ENCODE measurements around the gene AFAP1.
"Not testable (repeated sequence)": the region's sequence is repeated elsewhere in the genome, so short reads cannot be mapped to it uniquely, and the experiment has no call there.

Gene AFAP1

DNA sequence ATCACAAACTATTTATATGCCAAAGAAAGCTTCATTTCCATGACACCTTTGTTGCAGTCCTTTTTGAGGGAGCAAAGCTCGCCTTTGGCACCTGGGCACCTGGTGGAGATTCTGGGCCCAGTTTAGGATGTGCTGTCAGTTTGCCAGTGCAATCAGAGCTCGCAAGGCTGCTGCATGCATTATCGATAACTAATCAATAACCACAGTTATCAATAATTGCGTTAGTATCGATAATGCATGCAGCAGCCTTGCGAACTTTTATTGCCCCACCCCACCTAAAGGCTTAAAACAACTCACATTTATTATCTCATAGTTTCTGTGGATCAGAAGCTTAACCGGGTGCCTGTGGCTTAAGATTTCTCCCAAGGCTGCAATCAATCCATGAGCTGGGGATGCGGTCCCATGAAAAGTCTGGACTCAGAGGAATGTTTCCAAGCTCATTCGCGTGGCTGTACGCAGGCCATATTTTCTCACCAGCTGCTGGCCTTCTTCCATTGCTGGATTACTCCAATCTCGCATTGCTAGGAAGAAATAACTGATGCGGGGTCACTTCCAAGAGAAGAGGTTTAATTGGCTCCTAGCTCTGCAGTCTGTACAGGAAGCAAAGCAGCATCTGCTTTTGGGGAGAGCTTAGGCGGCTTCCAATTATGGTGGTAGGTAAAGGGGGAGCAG is 6.2 kb upstream of the AFAP1 start:
- no peak for DNase-seq (ENCODE audit: low read depth)
- H3K4me3 ChIP-seq (ENCODE audit: low read depth, low read length): no peak overlapping the region
- TF ChIP-seq, protein P1, sequence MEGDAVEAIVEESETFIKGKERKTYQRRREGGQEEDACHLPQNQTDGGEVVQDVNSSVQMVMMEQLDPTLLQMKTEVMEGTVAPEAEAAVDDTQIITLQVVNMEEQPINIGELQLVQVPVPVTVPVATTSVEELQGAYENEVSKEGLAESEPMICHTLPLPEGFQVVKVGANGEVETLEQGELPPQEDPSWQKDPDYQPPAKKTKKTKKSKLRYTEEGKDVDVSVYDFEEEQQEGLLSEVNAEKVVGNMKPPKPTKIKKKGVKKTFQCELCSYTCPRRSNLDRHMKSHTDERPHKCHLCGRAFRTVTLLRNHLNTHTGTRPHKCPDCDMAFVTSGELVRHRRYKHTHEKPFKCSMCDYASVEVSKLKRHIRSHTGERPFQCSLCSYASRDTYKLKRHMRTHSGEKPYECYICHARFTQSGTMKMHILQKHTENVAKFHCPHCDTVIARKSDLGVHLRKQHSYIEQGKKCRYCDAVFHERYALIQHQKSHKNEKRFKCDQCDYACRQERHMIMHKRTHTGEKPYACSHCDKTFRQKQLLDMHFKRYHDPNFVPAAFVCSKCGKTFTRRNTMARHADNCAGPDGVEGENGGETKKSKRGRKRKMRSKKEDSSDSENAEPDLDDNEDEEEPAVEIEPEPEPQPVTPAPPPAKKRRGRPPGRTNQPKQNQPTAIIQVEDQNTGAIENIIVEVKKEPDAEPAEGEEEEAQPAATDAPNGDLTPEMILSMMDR (IDR thresholded peaks at IDR 0.05; ENCODE audit: insufficient read depth, low read depth, low read length, missing control alignments): no peak

DNA sequence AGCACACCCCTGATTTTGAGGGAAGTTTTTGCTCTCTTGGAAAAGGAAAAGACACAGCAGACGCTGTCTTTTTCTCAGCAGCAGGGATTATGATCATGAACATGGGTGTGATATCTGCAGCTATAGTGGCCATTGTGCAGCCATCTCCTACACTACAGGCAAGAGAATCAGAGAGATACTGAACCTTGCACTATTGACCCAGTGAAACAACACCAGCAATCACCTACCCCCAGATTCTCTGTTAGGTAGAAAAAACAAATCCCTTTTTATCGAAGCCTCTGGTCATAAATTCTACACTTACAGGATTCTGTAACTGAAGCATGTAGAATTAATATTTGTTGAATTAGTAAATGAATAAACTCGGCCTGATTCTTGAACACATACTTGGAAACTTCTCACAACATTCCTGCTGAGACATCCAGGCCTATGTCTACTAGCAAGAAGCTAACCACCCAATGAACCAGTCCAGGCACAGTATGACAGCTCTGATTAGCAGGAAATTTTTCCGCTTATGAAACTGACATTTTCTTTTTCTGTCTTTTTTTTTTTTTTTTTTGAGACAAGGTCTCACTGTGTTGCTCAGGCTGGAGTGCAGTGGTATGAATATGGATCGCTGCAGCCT is 5.0 kb upstream of the AFAP1 start:
- no peak overlapping the region for H3K4me3 ChIP-seq (ENCODE audit: low read depth, low read length)
- DNase-seq (ENCODE audit: low read depth): no peak
- TF ChIP-seq, protein P1 (IDR thresholded peaks at IDR 0.05; ENCODE audit: insufficient read depth, low read depth, low read length, missing control alignments): no peak

DNA sequence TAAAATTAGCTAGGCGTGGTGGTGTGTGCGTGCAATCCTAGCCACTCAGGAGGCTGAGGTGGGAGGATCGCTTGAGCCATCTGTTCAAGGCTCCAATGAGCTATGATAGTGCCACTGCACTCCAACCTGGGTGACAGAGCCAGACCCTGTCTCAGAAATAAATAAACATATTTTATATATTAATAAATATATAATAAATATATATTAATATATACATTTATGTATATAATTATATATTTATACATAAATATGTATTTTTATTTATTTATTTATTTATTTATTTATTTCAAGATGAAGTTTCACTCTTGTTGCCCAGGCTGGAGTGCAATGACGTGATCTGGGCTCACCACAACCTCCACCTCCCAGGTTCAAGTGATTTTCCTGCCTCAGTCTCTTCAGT is 4.0 kb upstream of the AFAP1 start:
- H3K4me3 ChIP-seq (ENCODE audit: low read depth, low read length); DNase-seq (ENCODE audit: low read depth): not testable (repeated sequence)

DNA sequence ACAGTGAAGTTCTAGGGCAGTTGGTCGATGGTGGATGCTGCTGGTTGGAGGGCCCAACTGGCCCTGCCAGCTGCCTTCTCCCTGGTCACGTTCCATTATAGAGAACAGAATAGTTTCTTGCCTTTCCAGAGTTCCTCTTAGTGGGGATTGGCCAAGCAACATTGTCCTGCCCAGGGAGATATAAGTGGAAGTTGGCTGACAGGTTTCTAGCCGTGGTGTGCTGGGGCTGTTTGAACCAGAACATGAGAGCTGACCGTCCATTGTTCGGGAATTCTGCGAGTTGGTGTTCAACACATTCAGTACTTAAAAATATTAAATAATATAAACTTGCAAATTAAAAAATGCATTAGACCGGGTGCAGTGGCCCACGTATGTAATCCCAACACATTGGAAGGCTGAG is 3.5 kb upstream of the AFAP1 start:
- no peak overlapping the region for H3K4me3 ChIP-seq (ENCODE audit: low read depth, low read length)
- no peak for DNase-seq (ENCODE audit: low read depth)
- TF ChIP-seq, protein P1 (IDR thresholded peaks at IDR 0.05; ENCODE audit: insufficient read depth, low read depth, low read length, missing control alignments): no peak

DNA sequence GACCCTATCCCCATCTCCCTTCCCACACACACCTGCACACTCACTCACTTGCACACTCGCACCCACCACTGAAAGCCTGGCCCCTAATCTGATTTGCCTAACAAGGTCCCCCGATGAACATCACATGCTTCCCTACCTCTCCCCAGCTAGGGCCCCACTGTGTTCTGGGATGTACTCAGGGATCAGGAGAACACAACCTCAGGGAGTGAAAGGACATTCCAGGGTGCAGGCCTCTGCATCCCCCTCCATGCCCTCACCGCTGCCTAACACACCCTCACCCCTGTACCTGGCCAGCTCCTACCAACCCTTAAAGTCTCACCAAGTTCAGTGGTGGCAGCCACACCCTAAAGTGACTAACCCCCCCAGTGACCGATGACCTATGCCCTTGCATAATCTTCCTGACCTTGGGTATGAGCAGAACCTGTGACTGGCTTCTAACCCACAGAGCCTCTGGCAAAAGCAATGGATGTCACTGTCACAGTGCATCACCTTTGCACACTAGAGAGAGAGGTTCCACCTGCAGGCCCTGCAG is 2.4 kb upstream of the AFAP1 start:
- TF ChIP-seq, protein P1 (IDR thresholded peaks at IDR 0.05; ENCODE audit: insufficient read depth, low read depth, low read length, missing control alignments): no peak
- no peak overlapping the region for H3K4me3 ChIP-seq (ENCODE audit: low read depth, low read length)
- DNase-seq (ENCODE audit: low read depth): no peak

DNA sequence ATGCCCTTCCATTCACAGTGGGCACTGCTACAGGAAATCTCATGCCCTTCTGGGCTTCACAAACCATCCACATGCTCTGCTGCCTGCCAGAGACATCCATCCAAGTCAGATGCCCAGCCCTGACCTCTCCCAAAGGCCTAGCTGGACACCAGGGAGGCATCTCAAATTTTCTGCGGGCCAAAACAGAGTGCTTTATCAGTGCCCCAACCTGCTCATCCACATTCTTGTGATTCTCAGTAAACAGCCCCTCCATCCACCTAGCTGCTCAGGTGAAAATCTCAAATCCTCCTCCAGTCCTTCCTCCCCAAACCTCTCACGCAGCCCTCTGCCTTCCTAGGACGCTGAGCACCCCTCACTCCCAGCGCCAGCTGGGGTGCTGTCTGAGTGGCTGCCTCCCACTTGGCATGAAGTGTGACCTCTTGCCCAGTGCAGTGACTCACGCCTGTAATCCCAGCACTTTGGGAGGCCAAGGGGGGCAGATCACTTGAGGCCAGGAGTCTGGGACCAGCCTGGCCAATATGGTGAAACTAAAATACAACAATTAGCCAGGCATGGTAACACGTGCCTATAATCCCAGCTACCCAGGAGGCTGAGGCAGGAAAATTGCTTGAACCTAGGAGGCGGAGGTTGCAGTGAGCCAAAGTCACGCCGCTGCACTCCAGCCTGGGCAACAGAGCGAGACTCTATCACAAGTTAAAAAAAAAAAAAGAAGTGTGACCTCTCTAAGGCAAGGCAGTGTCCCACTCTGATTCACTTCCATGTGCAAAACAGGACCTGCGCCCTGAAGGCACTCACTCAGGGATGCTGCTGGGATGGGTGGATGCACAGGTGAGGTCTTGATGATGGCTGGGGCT is 1.7 kb upstream of the AFAP1 start:
- DNase-seq (ENCODE audit: low read depth): no peak
- H3K4me3 ChIP-seq (ENCODE audit: low read depth, low read length): no peak overlapping the region
- TF ChIP-seq, protein P1 (IDR thresholded peaks at IDR 0.05; ENCODE audit: insufficient read depth, low read depth, low read length, missing control alignments): no peak
